HepG2 (cell line): ENCODE data around the gene ARID1A. TPM values are rescaled to one million over a fixed set of nuclear protein-coding genes. Genes with fewer than 3 reads are reported as not detected.

Experiments
- ARNT ChIP-seq: fragments of 450-650 bp; IDR thresholded peaks from 2 replicates; pipeline ENCODE4 v1.6.1; 2017
- ATF1 ChIP-seq: IDR thresholded peaks from 2 replicates; pipeline ENCODE4 v1.6.1; 2016; ENCODE audit warnings: mild to moderate bottlenecking, control low read depth
- FOXK1 ChIP-seq: sonication (generic); formaldehyde crosslinking; IDR thresholded peaks from 2 replicates; pipeline ENCODE4 v1.4.0; 2020; ENCODE audit warnings: low read depth, missing genetic modification reagents, borderline replicate concordance
- JDP2 ChIP-seq: sonication (generic); formaldehyde crosslinking; IDR thresholded peaks from 2 replicates; pipeline ENCODE4 v1.8.1; 2022; ENCODE audit warnings: missing genetic modification reagents, borderline replicate concordance
- JUN ChIP-seq: sonication (generic); formaldehyde crosslinking; IDR thresholded peaks from 2 replicates; pipeline ENCODE4 v1.4.0; 2020; ENCODE audit warnings: mild to moderate bottlenecking, missing genetic modification reagents
- KDM5A ChIP-seq: fragments of 200-600 bp; sonication (generic); IDR thresholded peaks from 2 replicates; pipeline ENCODE4 v1.7.0; 2018; ENCODE audit warnings: antibody characterized with exemption, mild to moderate bottlenecking, low read length, borderline replicate concordance
- MEF2D ChIP-seq: sonication (generic); formaldehyde crosslinking; IDR thresholded peaks from 2 replicates; pipeline ENCODE4 v1.5.1; 2020; ENCODE audit warnings: mild to moderate bottlenecking, missing genetic modification reagents
- PAXIP1 ChIP-seq: sonication (generic); formaldehyde crosslinking; conservative IDR thresholded peaks from 2 replicates; pipeline ENCODE4 v1.4.0; 2020; ENCODE audit warnings: mild to moderate bottlenecking, missing genetic modification reagents, moderate library complexity
- SOX6 ChIP-seq, 2 experiments: fragments of 450-650 bp in 1 of 2; sonication (generic) in 1 of 2; formaldehyde crosslinking in 1 of 2; IDR thresholded peaks; 2 replicates each; pipeline versions ENCODE4 v1.4.0 to v1.6.1; 2017 to 2020; ENCODE audit warnings: antibody characterized with exemption in 1 of 2, mild to moderate bottlenecking in 1 of 2, missing genetic modification reagents in 1 of 2
- SP1 ChIP-seq, 2 experiments: fragments of 450-650 bp in 1 of 2; sonication (generic) in 1 of 2; formaldehyde crosslinking in 1 of 2; IDR thresholded peaks; 2 replicates each; pipeline versions ENCODE4 v1.4.0 to v1.6.1; 2016 to 2020; ENCODE audit warnings: missing genetic modification reagents in 1 of 2
- STAG1 ChIP-seq: sonication (generic); formaldehyde crosslinking; IDR thresholded peaks from 2 replicates; pipeline ENCODE4 v1.4.0; 2020; ENCODE audit warnings: missing genetic modification reagents
- THAP11 ChIP-seq: IDR thresholded peaks from 2 replicates; pipeline ENCODE4 v1.6.1; 2016; ENCODE audit warnings: missing biosample characterization, missing genetic modification reagents
- ZEB1 ChIP-seq: IDR thresholded peaks from 2 replicates; pipeline ENCODE4 v1.6.1; 2012; ENCODE audit warnings: mild to moderate bottlenecking, low read depth, inconsistent platforms; ENCODE audit not compliant: insufficient replicate concordance
- ZNF383 ChIP-seq: sonication (generic); formaldehyde crosslinking; IDR thresholded peaks from 2 replicates; pipeline ENCODE4 v1.4.0; 2020; ENCODE audit warnings: missing genetic modification reagents, mild to moderate bottlenecking, borderline replicate concordance
- ZNF510 ChIP-seq: sonication (generic); formaldehyde crosslinking; IDR thresholded peaks from 2 replicates; pipeline ENCODE4 v1.4.0; 2020; ENCODE audit warnings: low read depth, mild to moderate bottlenecking, missing genetic modification reagents
- ZNF563 ChIP-seq: sonication (generic); formaldehyde crosslinking; IDR thresholded peaks from 2 replicates; pipeline ENCODE4 v1.8.0; 2022; ENCODE audit warnings: mild to moderate bottlenecking, moderate library complexity, missing genetic modification reagents
- ZNF629 ChIP-seq: sonication (generic); formaldehyde crosslinking; conservative IDR thresholded peaks from 2 replicates; pipeline ENCODE4 v1.5.0; 2020; ENCODE audit warnings: missing genetic modification reagents
- ZNF746 ChIP-seq: sonication (generic); formaldehyde crosslinking; IDR thresholded peaks from 2 replicates; pipeline ENCODE4 v1.8.0; 2022; ENCODE audit warnings: mild to moderate bottlenecking, missing genetic modification reagents
- polyA plus RNA-seq, 8 experiments: library from polyadenylated mRNA; depleted of rRNA in 3 of 8; stranded (reverse) in 7 of 8; unstranded in 1 of 8; fragments of >200 nt; fragmentation: Illumina TruSeq in 4 of 8; extraction: Trizol in 4 of 8; gene quantifications; 2 replicates each; pipeline versions ENCODE4 v1.2.1 to v1.2.3, GENCODE V29; 2011 to 2016; ENCODE audit warnings: low read depth in 4 of 8, missing spikeins in 1 of 8, mixed read lengths in 1 of 8; ENCODE audit not compliant: insufficient read depth in 1 of 8
- total RNA-seq, 5 experiments: library from RNA; depleted of rRNA; stranded (reverse); fragments of >200 nt; fragmentation: Illumina TruSeq; extraction: Trizol; gene quantifications; 2 replicates each; pipeline ENCODE4 v1.2.3, GENCODE V29; 2016; ENCODE audit warnings: low read depth in 1 of 5
- TF ChIP-seq, protein P1 (sequence below): sonication (generic); formaldehyde crosslinking; IDR thresholded peaks from 2 replicates; pipeline ENCODE4 v1.4.0; 2020; ENCODE audit warnings: missing genetic modification reagents

The ARID1A gene
- total and polyA plus RNA-seq, 2 of the 13 experiments (the other 11 are each of a cell fraction or from before 2014, with no cell fraction given): 11.9 to 15.9 TPM

GRCh38 chr1:26694638-26695355, 1.0 kb upstream of the ARID1A start (continued):
- TF ChIP-seq, protein P1, sequence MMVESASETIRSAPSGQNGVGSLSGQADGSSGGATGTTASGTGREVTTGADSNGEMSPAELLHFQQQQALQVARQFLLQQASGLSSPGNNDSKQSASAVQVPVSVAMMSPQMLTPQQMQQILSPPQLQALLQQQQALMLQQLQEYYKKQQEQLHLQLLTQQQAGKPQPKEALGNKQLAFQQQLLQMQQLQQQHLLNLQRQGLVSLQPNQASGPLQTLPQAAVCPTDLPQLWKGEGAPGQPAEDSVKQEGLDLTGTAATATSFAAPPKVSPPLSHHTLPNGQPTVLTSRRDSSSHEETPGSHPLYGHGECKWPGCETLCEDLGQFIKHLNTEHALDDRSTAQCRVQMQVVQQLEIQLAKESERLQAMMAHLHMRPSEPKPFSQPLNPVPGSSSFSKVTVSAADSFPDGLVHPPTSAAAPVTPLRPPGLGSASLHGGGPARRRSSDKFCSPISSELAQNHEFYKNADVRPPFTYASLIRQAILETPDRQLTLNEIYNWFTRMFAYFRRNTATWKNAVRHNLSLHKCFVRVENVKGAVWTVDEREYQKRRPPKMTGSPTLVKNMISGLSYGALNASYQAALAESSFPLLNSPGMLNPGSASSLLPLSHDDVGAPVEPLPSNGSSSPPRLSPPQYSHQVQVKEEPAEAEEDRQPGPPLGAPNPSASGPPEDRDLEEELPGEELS (CRISPR knock-in tag): no peak
- TF ChIP-seq ZNF383 (peak; percentile 45; the same call in 1 of the 2 replicates), MEF2D (CRISPR knock-in tag) (no peak), SP1 (IDR thresholded peaks at IDR 0.05) (no peak), SP1 (CRISPR knock-in tag; IDR thresholded peaks at IDR 0.05) (no peak), JUN (CRISPR knock-in tag) (no peak), SOX6 (IDR thresholded peaks at IDR 0.05) (no peak), SOX6 (CRISPR knock-in tag; IDR thresholded peaks at IDR 0.05) (no peak), THAP11 (CRISPR knock-in tag) (no peak), ZNF629 (CRISPR knock-in tag) (peak; percentile 76), ARNT (no peak), PAXIP1 (no peak), KDM5A (0 out of 2 replicates have a peak, but pooled peaks have one; percentile 11), ZNF563 (CRISPR knock-in tag) (no peak), ZEB1 (no peak), ZNF510 (CRISPR knock-in tag) (no peak), STAG1 (CRISPR knock-in tag) (no peak), FOXK1 (CRISPR knock-in tag) (no peak), ATF1 (CRISPR knock-in tag) (no peak), JDP2 (no peak), ZNF746 (no peak)
